GM21619 (cell line): ENCODE results near the gene MARCHF3.

Source experiments
- ATAC-seq: cut with Tn5 transposase; IDR thresholded peaks from one replicate; pipeline ENCODE4 v1.9.1; 2021; ENCODE audit not compliant: unreplicated experiment

The MARCHF3 gene

GRCh38 chr5:126987271-126987899 lies 43.0 kb downstream of the MARCHF3 start:
- ATAC-seq, result peak; percentile 1

GRCh38 chr5:126984632-126985031 lies 45.7 kb downstream of the MARCHF3 start:
- no peak for ATAC-seq

GRCh38 chr5:126983874-126984266 lies 46.5 kb downstream of the MARCHF3 start:
- ATAC-seq, result no peak

GRCh38 chr5:126982926-126983873 lies 47.2 kb downstream of the MARCHF3 start:
- ATAC-seq, result no peak

- no peak for ATAC-seq
These were observed 48.2 kb downstream of the MARCHF3 start for GRCh38 chr5:126982202-126982601.

GRCh38 chr5:126981701-126982100 lies 48.7 kb downstream of the MARCHF3 start:
- ATAC-seq, result no peak

GRCh38 chr5:126981222-126981621 lies 49.1 kb downstream of the MARCHF3 start:
- ATAC-seq, result no peak

- no peak for ATAC-seq
These were observed 52.1 kb downstream of the MARCHF3 start for GRCh38 chr5:126978258-126978657.

- no peak for ATAC-seq
These were observed 53.7 kb downstream of the MARCHF3 start for GRCh38 chr5:126976520-126977172.

GRCh38 chr5:126975796-126976195 lies 54.6 kb downstream of the MARCHF3 start:
- no peak for ATAC-seq

GRCh38 chr5:126973193-126973592 lies 57.2 kb downstream of the MARCHF3 start:
- no peak for ATAC-seq

- ATAC-seq, result peak; percentile 73
These were observed 58.1 kb downstream of the MARCHF3 start for GRCh38 chr5:126972062-126972895.

- no peak for ATAC-seq
These were observed 58.8 kb downstream of the MARCHF3 start for GRCh38 chr5:126971455-126972031.

GRCh38 chr5:126970517-126971017 lies 59.8 kb downstream of the MARCHF3 start:
- ATAC-seq, result no peak

GRCh38 chr5:126969548-126969947 lies 60.8 kb downstream of the MARCHF3 start:
- peak; percentile 30 for ATAC-seq

- ATAC-seq, result no peak
These were observed 62.4 kb downstream of the MARCHF3 start for GRCh38 chr5:126967808-126968466.

GRCh38 chr5:126965487-126965886 lies 64.9 kb downstream of the MARCHF3 start:
- no peak for ATAC-seq

GRCh38 chr5:126965061-126965475 lies 65.3 kb downstream of the MARCHF3 start:
- peak; percentile 44 for ATAC-seq

- ATAC-seq, result no peak
These were observed 66.5 kb downstream of the MARCHF3 start for GRCh38 chr5:126963822-126964375.
